ENCODE results near the gene ZNF43.

- TF ChIP-seq CTCF (IDR thresholded peaks at IDR 0.05) (no peak), POLR2A (IDR thresholded peaks at IDR 0.05; ENCODE audit: low read depth) (no peak)
Measured at GRCh38 chr19:21841081-21841480, 5.1 kb upstream of the ZNF43 start.
